HCT116 (cell line): ENCODE measurements around the gene PC. TPM values are rescaled to one million over a fixed set of nuclear protein-coding genes. Genes with fewer than 3 reads are reported as not detected.

ENCODE experiments used
- ATAC-seq: fragments of 200-7000 bp; cut with Tn5 transposase; 2 replicates; pipeline ENCODE4 v1.9.1; 2020; ENCODE audit warnings: mild to moderate bottlenecking, moderate library complexity
- BruUV-seq: library from RNA; stranded (reverse); fragments of 400-500 nt; replicated peaks from 2 replicates; lab custom pipeline; 2021; lab: Mats Ljungman, UMichigan
- CTCF ChIA-PET: fragments of 300-600 bp; sonication (Branson Sonifier 250); formaldehyde crosslinking; loops from one replicate; lab custom pipeline; 2021; ENCODE audit warnings: antibody characterized with exemption; lab: Charles Lee
- POLR2A ChIA-PET: fragments of 300-600, 350-600 bp; sonication (Branson Sonifier 250); formaldehyde crosslinking; loops from one replicate; lab custom pipeline; 2021; ENCODE audit warnings: antibody characterized with exemption; lab: Charles Lee
- RAD21 ChIA-PET, 2 experiments: fragments of 300-600 bp; sonication (Branson Sonifier 250); formaldehyde crosslinking; loops; one replicate each; lab custom pipeline; 2023; ENCODE audit warnings: low total read pairs in 2 of 2; ENCODE audit not compliant: uncharacterized antibody in 2 of 2, unreplicated experiment in 2 of 2, low non-redundant PET in 1 of 2; lab: Charles Lee
- DNase-seq: peaks from one replicate; pipeline ENCODE4 v3.0.0-alpha.2; 2010; ENCODE audit warnings: low read depth, low spot score
- H2AFZ ChIP-seq: fragments of 200-600 bp; shearing (Covaris generic), sonication (generic); 2 replicates; pipeline ENCODE4 v1.6.1; 2017; ENCODE audit warnings: low read depth, mixed run types, mixed read lengths, antibody characterized with exemption, low read length; ENCODE audit not compliant: poor library complexity, severe bottlenecking
- H3K27ac ChIP-seq: 2 replicates; pipeline ENCODE4 v1.5.1; 2012; ENCODE audit warnings: low read depth, low read length
- H3K27me3 ChIP-seq: fragments of 200-600 bp; sonication (generic); 2 replicates; pipeline ENCODE4 v1.6.1; 2016; ENCODE audit warnings: mixed run types, low read length, mixed read lengths; ENCODE audit not compliant: insufficient read depth
- H3K36me3 ChIP-seq, 2 experiments: fragments of 200-500 bp in 1 of 2; fragments of 200-600 bp in 1 of 2; sonication (Bioruptor generic) in 1 of 2; sonication (generic) in 1 of 2; 2 replicates each; pipeline versions ENCODE4 v1.5.1 to v1.6.1; 2014 to 2016; ENCODE audit warnings: low read length in 2 of 2, inconsistent platforms in 1 of 2, mixed read lengths in 1 of 2, mixed run types in 1 of 2; ENCODE audit not compliant: insufficient read depth in 2 of 2, control insufficient read depth in 1 of 2
- H3K4me1 ChIP-seq, 2 experiments: fragments of 200-600 bp in 1 of 2; sonication (generic) in 1 of 2; 2 replicates each; pipeline versions ENCODE4 v1.5.1 to v1.6.1; 2012 to 2017; ENCODE audit warnings: low read length in 2 of 2, inconsistent platforms in 1 of 2, mild to moderate bottlenecking in 1 of 2, mixed read lengths in 1 of 2, mixed run types in 1 of 2, moderate library complexity in 1 of 2; ENCODE audit not compliant: insufficient read depth in 2 of 2, control insufficient read depth in 1 of 2
- H3K4me2 ChIP-seq: fragments of 200-600 bp; sonication (generic); 2 replicates; pipeline ENCODE4 v1.6.1; 2017; ENCODE audit warnings: mixed run types, low read length, mixed read lengths
- H3K4me3 ChIP-seq, 2 experiments: fragments of 200-600 bp in 1 of 2; sonication (generic) in 1 of 2; replicated peaks in 1 of 2; 2 replicates each; pipeline ENCODE4 v1.5.1; 2011 to 2016; ENCODE audit warnings: low read length in 2 of 2, control low read depth in 1 of 2, low read depth in 1 of 2, mild to moderate bottlenecking in 1 of 2, mixed read lengths in 1 of 2, mixed run types in 1 of 2
- H3K79me2 ChIP-seq: fragments of 200-600 bp; sonication (generic); 2 replicates; pipeline ENCODE4 v1.6.1; 2017; ENCODE audit warnings: mild to moderate bottlenecking, mixed run types, low read length, moderate library complexity, mixed read lengths; ENCODE audit not compliant: insufficient read depth
- H3K9ac ChIP-seq: fragments of 200-600 bp; sonication (generic); 2 replicates; pipeline ENCODE4 v1.6.1; 2016; ENCODE audit warnings: low read length, mixed read lengths
- H3K9me2 ChIP-seq: fragments of 200-600 bp; sonication (generic), shearing (Covaris generic); 2 replicates; pipeline ENCODE4 v1.6.1; 2017; ENCODE audit warnings: mixed run types, mild to moderate bottlenecking, moderate library complexity; ENCODE audit not compliant: insufficient read depth
- H3K9me3 ChIP-seq, 2 experiments: fragments of 200-500 bp in 1 of 2; fragments of 200-600 bp in 1 of 2; sonication (Bioruptor generic) in 1 of 2; sonication (generic) in 1 of 2; 2 replicates each; pipeline ENCODE4 v1.6.1; 2014 to 2017; ENCODE audit warnings: low read length in 2 of 2, mixed read lengths in 2 of 2, inconsistent platforms in 1 of 2, low read depth in 1 of 2, mild to moderate bottlenecking in 1 of 2, mixed run types in 1 of 2, moderate library complexity in 1 of 2; ENCODE audit not compliant: control insufficient read depth in 1 of 2, insufficient read depth in 1 of 2
- H4K20me1 ChIP-seq: fragments of 200-600 bp; sonication (generic), shearing (Covaris generic); 2 replicates; pipeline ENCODE4 v1.6.1; 2017; ENCODE audit warnings: mixed run types, mild to moderate bottlenecking, moderate library complexity; ENCODE audit not compliant: insufficient read depth
- EGR1 ChIP-seq: IDR thresholded peaks from 2 replicates; pipeline ENCODE4 v1.6.1; 2012; ENCODE audit warnings: low read depth
- EZH2phosphoT487 ChIP-seq: fragments of 200-600 bp; IDR thresholded peaks from 2 replicates; pipeline ENCODE4 v1.6.1; 2018; ENCODE audit warnings: antibody characterized with exemption, borderline replicate concordance
- JUND ChIP-seq: IDR thresholded peaks from 2 replicates; pipeline ENCODE4 v1.6.1; 2012
- POLR2AphosphoS5 ChIP-seq: IDR thresholded peaks from 2 replicates; pipeline ENCODE4 v1.6.1; 2011; ENCODE audit warnings: mild to moderate bottlenecking, low read depth, low read length, moderate library complexity
- SRF ChIP-seq: IDR thresholded peaks from 2 replicates; pipeline ENCODE4 v1.6.1; 2012; ENCODE audit warnings: low read depth
- TCF7L2 ChIP-seq: IDR thresholded peaks from 2 replicates; pipeline ENCODE4 v1.7.0; 2011; ENCODE audit warnings: borderline replicate concordance, inconsistent platforms; ENCODE audit not compliant: insufficient read depth, insufficient read length; ENCODE audit errors: extremely low read depth
- ZNF274 ChIP-seq: fragments of 200-500 bp; sonication (Bioruptor generic); IDR thresholded peaks from 2 replicates; pipeline ENCODE4 v1.6.1; 2014; ENCODE audit warnings: mild to moderate bottlenecking, low read depth, low read length, inconsistent platforms
- intact Hi-C: fragments of 100-400 bp; cut with micrococcal nuclease; formaldehyde crosslinking; loops from 2 replicates; pipeline ENCODE4 v1.10.0; 2022
- total RNA-seq: library from RNA; stranded (reverse); gene quantifications from one replicate; pipeline ENCODE4 v1.2.1, GENCODE V29; 2021; ENCODE audit not compliant: unreplicated experiment
- TF ChIP-seq, protein P1 (sequence below): IDR thresholded peaks from 2 replicates; pipeline ENCODE4 v1.6.1; 2012
- TF ChIP-seq, protein P2 (sequence below): IDR thresholded peaks from 2 replicates; pipeline ENCODE4 v1.6.1; 2011; ENCODE audit warnings: mild to moderate bottlenecking, low read length, moderate library complexity; ENCODE audit not compliant: insufficient replicate concordance; ENCODE audit errors: extremely low read depth
- TF ChIP-seq, protein P3 (sequence below): IDR thresholded peaks from 2 replicates; pipeline ENCODE4 v1.6.1; 2012

PC gene
- total RNA-seq, 1 experiment from 2014 or later, result 24.1 TPM

DNA sequence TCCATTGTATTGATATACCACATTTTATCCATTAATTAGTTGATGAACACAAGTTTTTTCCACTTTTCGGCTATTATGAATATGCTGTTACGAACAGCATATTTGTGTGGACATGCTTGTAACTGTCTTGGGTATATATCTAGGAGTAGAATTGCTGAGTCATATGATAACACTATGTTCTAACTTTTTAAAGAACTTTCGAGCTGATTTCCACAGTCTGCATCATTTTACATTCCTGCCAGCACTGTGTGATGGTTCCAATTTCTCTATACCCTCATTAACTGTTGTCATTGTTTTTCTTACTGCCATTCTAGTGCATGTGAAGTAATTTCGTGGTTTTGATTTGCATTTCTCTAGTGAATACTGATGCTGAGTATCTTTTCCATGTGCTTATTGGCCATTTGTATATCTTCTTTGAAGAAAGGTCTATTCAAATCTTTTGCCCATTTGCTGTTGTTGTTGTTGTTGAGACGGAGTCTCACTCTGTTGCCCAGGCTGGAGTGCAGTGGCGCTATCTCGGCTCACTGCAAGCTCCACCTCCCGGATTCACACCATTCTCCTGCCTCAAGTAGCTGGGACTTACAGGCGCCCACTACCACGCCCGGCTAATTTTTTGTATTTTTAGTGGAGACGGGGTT, 122.3 kb downstream of the PC start:
- peaks cover 0 to 8% of the 10 kb centered on the region in 2 experiments; a peak in 2 of 4 replicates for H3K36me3 ChIP-seq
- no peaks in the 10 kb centered on the region for H3K79me2 ChIP-seq
- ATAC-seq, result no peak
- no TSS peak for BruUV-seq
- ChIA-PET RAD21 (no interaction called here), CTCF (interaction anchor here (1.6 kb wide), 1 partner anchor 136 kb away, joined by 3 read pairs; no protein-coding TSS in a partner anchor), POLR2A (no interaction called here)
- TF ChIP-seq POLR2AphosphoS5, result no peak
- no peak for TF ChIP-seq JUND
- TF ChIP-seq ZNF274, result no peak
- TF ChIP-seq, protein P1, sequence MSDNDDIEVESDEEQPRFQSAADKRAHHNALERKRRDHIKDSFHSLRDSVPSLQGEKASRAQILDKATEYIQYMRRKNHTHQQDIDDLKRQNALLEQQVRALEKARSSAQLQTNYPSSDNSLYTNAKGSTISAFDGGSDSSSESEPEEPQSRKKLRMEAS, result no peak
- TF ChIP-seq, protein P2, sequence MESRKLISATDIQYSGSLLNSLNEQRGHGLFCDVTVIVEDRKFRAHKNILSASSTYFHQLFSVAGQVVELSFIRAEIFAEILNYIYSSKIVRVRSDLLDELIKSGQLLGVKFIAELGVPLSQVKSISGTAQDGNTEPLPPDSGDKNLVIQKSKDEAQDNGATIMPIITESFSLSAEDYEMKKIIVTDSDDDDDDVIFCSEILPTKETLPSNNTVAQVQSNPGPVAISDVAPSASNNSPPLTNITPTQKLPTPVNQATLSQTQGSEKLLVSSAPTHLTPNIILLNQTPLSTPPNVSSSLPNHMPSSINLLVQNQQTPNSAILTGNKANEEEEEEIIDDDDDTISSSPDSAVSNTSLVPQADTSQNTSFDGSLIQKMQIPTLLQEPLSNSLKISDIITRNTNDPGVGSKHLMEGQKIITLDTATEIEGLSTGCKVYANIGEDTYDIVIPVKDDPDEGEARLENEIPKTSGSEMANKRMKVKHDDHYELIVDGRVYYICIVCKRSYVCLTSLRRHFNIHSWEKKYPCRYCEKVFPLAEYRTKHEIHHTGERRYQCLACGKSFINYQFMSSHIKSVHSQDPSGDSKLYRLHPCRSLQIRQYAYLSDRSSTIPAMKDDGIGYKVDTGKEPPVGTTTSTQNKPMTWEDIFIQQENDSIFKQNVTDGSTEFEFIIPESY, result no peak
- TF ChIP-seq, protein P3, sequence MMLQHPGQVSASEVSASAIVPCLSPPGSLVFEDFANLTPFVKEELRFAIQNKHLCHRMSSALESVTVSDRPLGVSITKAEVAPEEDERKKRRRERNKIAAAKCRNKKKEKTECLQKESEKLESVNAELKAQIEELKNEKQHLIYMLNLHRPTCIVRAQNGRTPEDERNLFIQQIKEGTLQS, result no peak
- TF ChIP-seq EGR1, result no peak
- no peak for TF ChIP-seq SRF
- no peak for TF ChIP-seq TCF7L2
- TF ChIP-seq EZH2phosphoT487, result no peak
- intact Hi-C loops, result loop anchor here (10.0 kb wide), 1 partner anchor 401 kb away; the partner anchor contains the start of gene MRPL11
- H2AFZ ChIP-seq, result no peak overlapping the region
- no peak overlapping the region for H3K27ac ChIP-seq
- H3K4me1 ChIP-seq, result no peaks in the 10 kb centered on the region
- no peak overlapping the region for H3K9ac ChIP-seq
- no peak for DNase-seq
- H3K4me3 ChIP-seq, result no peak overlapping the region
- H4K20me1 ChIP-seq, result no peaks in the 10 kb centered on the region
- no peaks in the 10 kb centered on the region for H3K27me3 ChIP-seq
- no peaks in the 10 kb centered on the region for H3K9me2 ChIP-seq
- no peak overlapping the region for H3K4me2 ChIP-seq
- H3K9me3 ChIP-seq, result no peaks in the 10 kb centered on the region
